Liver (tissue), 9 donors: ENCODE data around the gene FSD2. TPM values are rescaled to one million over a fixed set of nuclear protein-coding genes. Genes with fewer than 3 reads are reported as not detected.

ENCODE experiments used
- DNase-seq: peaks from one replicate; pipeline ENCODE4 v3.0.0-alpha.2; 2017; ENCODE audit warnings: low spot score
- H3K27ac ChIP-seq, 2 donors: one replicate each; pipeline ENCODE4 v1.7.0; 2013; ENCODE audit warnings: inconsistent platforms in 2 of 2, low read length in 2 of 2, control low read depth in 1 of 2, low read depth in 1 of 2, mild to moderate bottlenecking in 1 of 2
- H3K27me3 ChIP-seq, 4 donors: one replicate each; pipeline versions ENCODE4 v1.6.1 to v1.7.0; 2013; ENCODE audit warnings: low read length in 3 of 4, inconsistent platforms in 1 of 4, mild to moderate bottlenecking in 1 of 4, moderate library complexity in 1 of 4; ENCODE audit not compliant: control insufficient read depth in 4 of 4, insufficient read depth in 4 of 4
- H3K36me3 ChIP-seq, 4 donors: one replicate each; pipeline versions ENCODE4 v1.6.1 to v1.7.0; 2013; ENCODE audit warnings: low read length in 3 of 4, mild to moderate bottlenecking in 3 of 4, low read depth in 1 of 4, moderate library complexity in 1 of 4; ENCODE audit not compliant: control insufficient read depth in 4 of 4, insufficient read depth in 3 of 4
- H3K4me1 ChIP-seq, 4 donors: one replicate each; pipeline versions ENCODE4 v1.6.1 to v1.7.0; 2013; ENCODE audit warnings: low read length in 3 of 4, mild to moderate bottlenecking in 3 of 4, moderate library complexity in 1 of 4; ENCODE audit not compliant: control insufficient read depth in 4 of 4, insufficient read depth in 4 of 4
- H3K4me3 ChIP-seq, 3 donors: one replicate each; pipeline versions ENCODE4 v1.6.1 to v1.7.0; 2013; ENCODE audit warnings: low read length in 3 of 3, control low read depth in 1 of 3, low read depth in 1 of 3, mild to moderate bottlenecking in 1 of 3
- H3K9ac ChIP-seq, 2 donors: one replicate each; pipeline ENCODE4 v1.7.0; 2013; ENCODE audit warnings: low read length in 2 of 2, mild to moderate bottlenecking in 2 of 2, moderate library complexity in 2 of 2, control low read depth in 1 of 2, low read depth in 1 of 2
- H3K9me3 ChIP-seq, 4 donors: one replicate each; pipeline versions ENCODE4 v1.6.1 to v1.7.0; 2013; ENCODE audit warnings: low read length in 3 of 4; ENCODE audit not compliant: control insufficient read depth in 4 of 4
- EGR1 ChIP-seq, 2 donors: IDR thresholded peaks; 2 replicates each; pipeline ENCODE4 v1.6.1; 2016 to 2018; ENCODE audit warnings: antibody characterized with exemption in 2 of 2, low read depth in 2 of 2
- FOXA1 ChIP-seq: IDR thresholded peaks from 2 replicates; pipeline ENCODE4 v1.6.1; 2016; ENCODE audit warnings: antibody characterized with exemption
- FOXA2 ChIP-seq: IDR thresholded peaks from 2 replicates; pipeline ENCODE4 v1.6.1; 2016; ENCODE audit warnings: antibody characterized with exemption
- GABPA ChIP-seq, 2 donors: IDR thresholded peaks in 1 of 2; conservative IDR thresholded peaks in 1 of 2; 2 replicates each; pipeline ENCODE4 v1.6.1; 2016; ENCODE audit warnings: antibody characterized with exemption in 2 of 2, mild to moderate bottlenecking in 1 of 2, moderate library complexity in 1 of 2
- HNF4A ChIP-seq, 2 donors: conservative IDR thresholded peaks; 2 replicates each; pipeline ENCODE4 v1.6.1; 2016; ENCODE audit warnings: antibody characterized with exemption in 2 of 2, mild to moderate bottlenecking in 2 of 2
- HNF4G ChIP-seq: IDR thresholded peaks from 2 replicates; pipeline ENCODE4 v1.6.1; 2016; ENCODE audit warnings: antibody characterized with exemption
- JUND ChIP-seq, 2 donors: IDR thresholded peaks; 2 replicates each; pipeline ENCODE4 v1.6.1; 2016; ENCODE audit warnings: antibody characterized with exemption in 2 of 2
- NR2F2 ChIP-seq: IDR thresholded peaks from 2 replicates; pipeline ENCODE4 v1.6.1; 2016; ENCODE audit warnings: antibody characterized with exemption
- RAD21 ChIP-seq, 2 donors: IDR thresholded peaks; 2 replicates each; pipeline ENCODE4 v1.6.1; 2016; ENCODE audit warnings: antibody characterized with exemption in 2 of 2, mild to moderate bottlenecking in 2 of 2
- RXRA ChIP-seq, 2 donors: IDR thresholded peaks; 2 replicates each; pipeline ENCODE4 v1.6.1; 2017 to 2018; ENCODE audit warnings: antibody characterized with exemption in 2 of 2, mild to moderate bottlenecking in 1 of 2
- SP1 ChIP-seq: IDR thresholded peaks from 2 replicates; pipeline ENCODE4 v1.6.1; 2018; ENCODE audit warnings: antibody characterized with exemption, mild to moderate bottlenecking
- TAF1 ChIP-seq: conservative IDR thresholded peaks from 2 replicates; pipeline ENCODE4 v1.6.1; 2016; ENCODE audit warnings: antibody characterized with exemption, mild to moderate bottlenecking
- YY1 ChIP-seq: IDR thresholded peaks from 2 replicates; pipeline ENCODE4 v1.6.1; 2016; ENCODE audit warnings: antibody characterized with exemption, mild to moderate bottlenecking
- ZBTB33 ChIP-seq: IDR thresholded peaks from 2 replicates; pipeline ENCODE4 v1.6.1; 2016; ENCODE audit warnings: antibody characterized with exemption
- WGBS: extraction: QIAGEN DNeasy Blood & Tissue Kit; methylation state at CpG from one replicate; pipeline ENCODE4 v1.1.7; 2013; 5-methylcytosine and 5-hydroxymethylcytosine counted together
- polyA plus RNA-seq, 2 donors: library from polyadenylated mRNA; stranded (reverse) in 1 of 2; unstranded in 1 of 2; fragments of 200-250 nt in 1 of 2; fragments of >200 nt in 1 of 2; fragmentation: Nextera tagmentation in 1 of 2; extraction: Ambion mirVana in 1 of 2; gene quantifications; one replicate each; pipeline versions ENCODE4 v1.2.1 to v1.2.3, GENCODE V29; 2013 to 2015
- total RNA-seq, 2 donors: library from RNA; depleted of rRNA; stranded (reverse); fragments of >200 nt; gene quantifications; one replicate each; pipeline ENCODE4 v1.2.3, GENCODE V29; 2014
- TF ChIP-seq, protein P1 (sequence below): fragments of 150-350 bp; IDR thresholded peaks from 2 replicates; pipeline ENCODE4 v1.5.1; 2017; ENCODE audit warnings: improper control_type of control experiment, low read depth, low read length; ENCODE audit not compliant: missing input control
- TF ChIP-seq, protein P2 (sequence below): IDR thresholded peaks from 2 replicates; pipeline ENCODE4 v1.6.1; 2016; ENCODE audit warnings: antibody characterized with exemption
- TF ChIP-seq, protein P3 (sequence below): IDR thresholded peaks from 2 replicates; pipeline ENCODE4 v1.6.1; 2016; ENCODE audit warnings: antibody characterized with exemption
- donor health status: healthy.
- donor health status: healthy.
- donor health status: healthy.
- donor health status: healthy.
- donor health status: healthy.

FSD2 gene
- total and polyA plus RNA-seq, 4 donors, result under 0.01 to 0.10 (median 0.05) TPM; not detected in 1

DNA sequence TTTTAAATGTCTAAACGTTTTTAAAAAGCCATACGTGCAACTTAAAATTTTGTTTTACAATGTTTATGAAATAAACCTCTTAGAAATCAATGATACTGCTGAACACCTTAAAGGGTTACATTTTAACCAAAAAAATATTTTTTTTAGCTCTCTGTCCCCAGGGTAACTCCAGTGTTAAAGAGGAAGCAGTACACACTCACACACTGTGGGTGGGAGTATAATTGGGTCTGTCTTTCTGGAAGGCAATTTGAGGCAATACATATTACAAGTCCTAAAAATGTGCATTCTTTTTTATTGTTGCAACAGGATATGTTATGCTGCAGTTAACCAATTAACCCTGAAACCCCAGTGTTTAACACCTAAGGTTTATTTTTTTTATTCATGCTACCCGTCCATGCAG is 37.7 kb upstream of the FSD2 start (continued):
- TF ChIP-seq RXRA (IDR thresholded peaks at IDR 0.05), result no peak
- TF ChIP-seq NR2F2, result no peak
- TF ChIP-seq JUND (IDR thresholded peaks at IDR 0.05), result no peak
- TF ChIP-seq EGR1 (IDR thresholded peaks at IDR 0.05; ENCODE audit: low read depth in 2 of 2), result no peak
- no peak for TF ChIP-seq YY1
- TF ChIP-seq FOXA2, result no peak
- no peak for TF ChIP-seq TAF1

GRCh38 chr15:82840166-82840565 is 34.3 kb upstream of the FSD2 start:
- TF ChIP-seq, protein P1, sequence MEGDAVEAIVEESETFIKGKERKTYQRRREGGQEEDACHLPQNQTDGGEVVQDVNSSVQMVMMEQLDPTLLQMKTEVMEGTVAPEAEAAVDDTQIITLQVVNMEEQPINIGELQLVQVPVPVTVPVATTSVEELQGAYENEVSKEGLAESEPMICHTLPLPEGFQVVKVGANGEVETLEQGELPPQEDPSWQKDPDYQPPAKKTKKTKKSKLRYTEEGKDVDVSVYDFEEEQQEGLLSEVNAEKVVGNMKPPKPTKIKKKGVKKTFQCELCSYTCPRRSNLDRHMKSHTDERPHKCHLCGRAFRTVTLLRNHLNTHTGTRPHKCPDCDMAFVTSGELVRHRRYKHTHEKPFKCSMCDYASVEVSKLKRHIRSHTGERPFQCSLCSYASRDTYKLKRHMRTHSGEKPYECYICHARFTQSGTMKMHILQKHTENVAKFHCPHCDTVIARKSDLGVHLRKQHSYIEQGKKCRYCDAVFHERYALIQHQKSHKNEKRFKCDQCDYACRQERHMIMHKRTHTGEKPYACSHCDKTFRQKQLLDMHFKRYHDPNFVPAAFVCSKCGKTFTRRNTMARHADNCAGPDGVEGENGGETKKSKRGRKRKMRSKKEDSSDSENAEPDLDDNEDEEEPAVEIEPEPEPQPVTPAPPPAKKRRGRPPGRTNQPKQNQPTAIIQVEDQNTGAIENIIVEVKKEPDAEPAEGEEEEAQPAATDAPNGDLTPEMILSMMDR, result no peak
- TF ChIP-seq SP1, result no peak
- no peak for TF ChIP-seq ZBTB33
- TF ChIP-seq GABPA (IDR thresholded peaks at IDR 0.05 in 1 of 2, conservative IDR thresholded peaks at IDR 0.05 in 1 of 2), result no peak
- no peak for TF ChIP-seq FOXA1
- no peak for TF ChIP-seq HNF4G
- TF ChIP-seq, protein P2, sequence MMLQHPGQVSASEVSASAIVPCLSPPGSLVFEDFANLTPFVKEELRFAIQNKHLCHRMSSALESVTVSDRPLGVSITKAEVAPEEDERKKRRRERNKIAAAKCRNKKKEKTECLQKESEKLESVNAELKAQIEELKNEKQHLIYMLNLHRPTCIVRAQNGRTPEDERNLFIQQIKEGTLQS, result no peak
- no peak for TF ChIP-seq EGR1 (IDR thresholded peaks at IDR 0.05; ENCODE audit: low read depth in 2 of 2)
- no peak for TF ChIP-seq RXRA (IDR thresholded peaks at IDR 0.05)
- TF ChIP-seq, protein P3, sequence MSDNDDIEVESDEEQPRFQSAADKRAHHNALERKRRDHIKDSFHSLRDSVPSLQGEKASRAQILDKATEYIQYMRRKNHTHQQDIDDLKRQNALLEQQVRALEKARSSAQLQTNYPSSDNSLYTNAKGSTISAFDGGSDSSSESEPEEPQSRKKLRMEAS, result no peak
- TF ChIP-seq JUND (IDR thresholded peaks at IDR 0.05), result no peak
- TF ChIP-seq FOXA2, result no peak
- Histone ChIP-seq H3K27ac (no peak overlapping the region), H3K4me3 (no peak overlapping the region), H3K36me3 (peaks cover 9 to 43% (median 23%) of the 10 kb centered on the region in 4 donors), H3K9me3 (no peaks in the 10 kb centered on the region), H3K9ac (no peak overlapping the region), H3K4me1 (no peaks in the 10 kb centered on the region), H3K27me3 (no peaks in the 10 kb centered on the region)
- WGBS, result 96% methylated on average over 4 of the region's 4 CpGs
- DNase-seq, result no peak

DNA sequence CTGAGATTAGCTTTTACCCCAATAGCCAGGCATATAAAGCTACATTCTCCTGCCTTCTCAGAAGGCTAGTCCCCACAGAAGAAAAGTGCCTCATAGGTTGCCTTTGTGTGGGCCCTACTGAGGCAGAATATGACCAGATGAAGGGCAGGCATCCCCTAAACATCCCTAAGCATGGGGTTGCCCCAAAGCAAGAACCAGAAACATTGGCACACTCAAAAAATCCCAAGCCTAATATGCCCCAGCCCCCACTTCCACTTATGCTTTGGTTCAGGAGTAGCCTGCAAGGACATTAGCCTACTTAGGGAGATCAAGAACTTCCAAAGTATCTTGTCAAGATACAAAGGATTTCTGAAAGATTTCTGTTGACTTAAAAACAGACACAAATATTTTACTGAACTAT is 33.3 kb upstream of the FSD2 start:
- Histone ChIP-seq H3K27me3 (no peaks in the 10 kb centered on the region), H3K9ac (no peak overlapping the region), H3K4me3 (no peak overlapping the region), H3K27ac (no peak overlapping the region), H3K9me3 (no peaks in the 10 kb centered on the region), H3K4me1 (no peaks in the 10 kb centered on the region), H3K36me3 (peaks cover 9 to 47% (median 29%) of the 10 kb centered on the region in 4 donors)
- TF ChIP-seq TAF1 (no peak), EGR1 (IDR thresholded peaks at IDR 0.05; ENCODE audit: low read depth in 2 of 2) (no peak), YY1 (no peak), FOXA2 (no peak), ZBTB33 (no peak), RXRA (IDR thresholded peaks at IDR 0.05) (no peak), SP1 (no peak), RAD21 (IDR thresholded peaks at IDR 0.05) (no peak), HNF4A (conservative IDR thresholded peaks at IDR 0.05) (no peak), FOXA1 (no peak), NR2F2 (no peak), JUND (IDR thresholded peaks at IDR 0.05) (no peak)
- TF ChIP-seq, protein P2, result no peak
- TF ChIP-seq, protein P1, result no peak
- DNase-seq, result no peak
